ENCODE measurements around the gene CRIM1.

CRIM1 gene

DNA sequence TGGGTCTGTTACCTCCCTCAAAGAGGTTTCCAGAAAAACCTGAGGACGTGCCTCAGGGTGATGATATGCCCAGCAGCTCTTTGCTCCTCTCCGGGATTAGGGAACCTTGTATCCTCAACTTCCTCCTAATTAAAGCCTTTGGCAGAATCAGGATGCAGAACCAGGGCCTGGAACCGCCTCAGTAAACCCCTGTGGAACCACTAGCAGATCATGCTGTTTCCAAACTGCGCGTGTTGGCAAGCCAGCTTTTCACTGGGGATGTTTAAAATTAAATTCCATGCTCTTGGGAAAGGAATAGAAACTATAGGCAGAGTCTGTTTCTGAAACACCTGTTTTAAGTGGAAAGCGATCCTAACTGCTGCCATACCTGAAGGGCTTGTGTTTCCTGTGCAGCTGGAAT lies 26.4 kb downstream of the CRIM1 start:
- TF ChIP-seq, protein P1, sequence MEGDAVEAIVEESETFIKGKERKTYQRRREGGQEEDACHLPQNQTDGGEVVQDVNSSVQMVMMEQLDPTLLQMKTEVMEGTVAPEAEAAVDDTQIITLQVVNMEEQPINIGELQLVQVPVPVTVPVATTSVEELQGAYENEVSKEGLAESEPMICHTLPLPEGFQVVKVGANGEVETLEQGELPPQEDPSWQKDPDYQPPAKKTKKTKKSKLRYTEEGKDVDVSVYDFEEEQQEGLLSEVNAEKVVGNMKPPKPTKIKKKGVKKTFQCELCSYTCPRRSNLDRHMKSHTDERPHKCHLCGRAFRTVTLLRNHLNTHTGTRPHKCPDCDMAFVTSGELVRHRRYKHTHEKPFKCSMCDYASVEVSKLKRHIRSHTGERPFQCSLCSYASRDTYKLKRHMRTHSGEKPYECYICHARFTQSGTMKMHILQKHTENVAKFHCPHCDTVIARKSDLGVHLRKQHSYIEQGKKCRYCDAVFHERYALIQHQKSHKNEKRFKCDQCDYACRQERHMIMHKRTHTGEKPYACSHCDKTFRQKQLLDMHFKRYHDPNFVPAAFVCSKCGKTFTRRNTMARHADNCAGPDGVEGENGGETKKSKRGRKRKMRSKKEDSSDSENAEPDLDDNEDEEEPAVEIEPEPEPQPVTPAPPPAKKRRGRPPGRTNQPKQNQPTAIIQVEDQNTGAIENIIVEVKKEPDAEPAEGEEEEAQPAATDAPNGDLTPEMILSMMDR (IDR thresholded peaks at IDR 0.05; ENCODE audit: borderline replicate concordance, insufficient read depth, low read depth, low read length), result no peak
- no peak overlapping the region for H3K4me3 ChIP-seq (ENCODE audit: low read depth, low read length)

DNA sequence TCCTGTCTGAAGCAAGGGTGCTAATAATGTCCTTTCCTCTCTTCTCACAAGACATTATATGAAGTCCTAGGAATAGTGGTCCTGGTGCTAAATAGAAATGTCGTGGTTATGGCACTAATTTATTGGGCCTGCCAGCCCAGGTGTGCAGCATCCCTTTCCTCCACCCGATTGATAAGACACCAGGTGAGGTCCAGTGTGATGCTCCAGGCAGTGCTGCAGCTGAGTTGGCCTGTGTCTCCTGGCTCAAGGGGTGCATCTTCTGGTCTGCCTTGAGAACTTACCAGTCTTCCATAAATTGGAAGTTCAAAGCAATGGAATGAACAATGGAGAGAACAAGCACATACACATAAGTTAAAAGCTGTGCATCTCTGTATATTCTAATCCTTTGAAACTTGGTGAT lies 26.9 kb downstream of the CRIM1 start:
- TF ChIP-seq, protein P1 (IDR thresholded peaks at IDR 0.05; ENCODE audit: borderline replicate concordance, insufficient read depth, low read depth, low read length), result no peak
- no peak overlapping the region for H3K4me3 ChIP-seq (ENCODE audit: low read depth, low read length)

DNA sequence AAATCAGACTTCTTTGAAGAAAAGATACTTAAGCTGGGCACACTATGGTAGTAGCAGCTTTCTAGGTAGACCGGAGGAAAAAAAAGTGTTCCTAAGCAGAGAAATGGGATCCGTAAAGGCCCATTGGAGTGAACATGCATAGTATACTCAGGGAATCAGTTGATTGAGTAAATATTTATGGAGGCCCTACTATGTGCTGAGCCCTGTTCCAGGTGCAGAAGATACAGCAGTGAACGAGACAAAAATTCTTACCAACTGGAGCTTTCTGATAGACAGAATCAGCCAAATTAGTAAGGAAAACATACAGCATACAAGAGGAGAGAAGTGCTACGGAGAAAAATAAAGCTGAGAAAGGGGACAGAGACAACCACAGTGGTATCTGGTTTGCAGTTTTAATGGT lies 28.1 kb downstream of the CRIM1 start:
- no peak overlapping the region for H3K4me3 ChIP-seq (ENCODE audit: low read depth, low read length)
- TF ChIP-seq, protein P1 (IDR thresholded peaks at IDR 0.05; ENCODE audit: borderline replicate concordance, insufficient read depth, low read depth, low read length), result no peak

DNA sequence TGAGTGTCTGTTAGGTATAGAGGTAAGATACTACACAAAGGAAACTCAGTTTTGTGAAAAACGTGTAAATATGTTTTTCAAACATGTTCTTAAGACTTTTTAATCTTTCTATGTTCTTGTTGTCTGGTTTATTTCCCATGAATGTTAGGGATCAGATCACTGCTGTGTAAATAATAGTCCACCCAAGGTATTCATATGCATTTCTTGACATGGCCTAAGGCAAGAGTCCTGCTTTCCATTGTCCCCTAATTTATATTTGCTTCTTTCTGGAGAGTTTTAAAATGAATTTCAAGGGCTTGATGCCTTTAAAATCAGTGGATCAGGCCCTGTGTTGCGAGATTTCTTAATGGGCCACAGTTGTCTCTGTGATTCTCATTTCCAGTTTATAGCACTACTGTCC lies 28.9 kb downstream of the CRIM1 start:
- H3K4me3 ChIP-seq (ENCODE audit: low read depth, low read length), result no peak overlapping the region
- TF ChIP-seq, protein P1 (IDR thresholded peaks at IDR 0.05; ENCODE audit: borderline replicate concordance, insufficient read depth, low read depth, low read length), result no peak

DNA sequence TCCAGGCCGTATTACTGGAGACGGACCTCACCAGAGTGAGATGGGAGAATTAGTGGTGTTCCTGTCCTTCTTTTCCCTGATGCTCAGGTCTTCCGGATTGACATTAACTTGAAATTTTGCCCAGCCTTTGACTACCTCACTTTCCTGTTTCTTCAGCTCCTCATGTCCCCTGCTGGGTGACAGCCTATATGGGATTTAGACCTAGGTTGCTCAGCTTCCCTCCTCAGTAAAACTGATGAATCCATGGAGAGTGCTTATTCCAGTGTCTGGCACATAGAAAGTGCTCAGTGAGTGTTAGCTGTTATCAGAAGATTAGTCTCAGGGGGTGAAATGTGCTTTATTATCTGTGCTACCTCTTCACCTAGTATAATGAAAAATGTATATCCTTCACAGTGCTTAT lies 30.0 kb downstream of the CRIM1 start:
- no peak overlapping the region for H3K4me3 ChIP-seq (ENCODE audit: low read depth, low read length)
- TF ChIP-seq, protein P1 (IDR thresholded peaks at IDR 0.05; ENCODE audit: borderline replicate concordance, insufficient read depth, low read depth, low read length), result no peak

DNA sequence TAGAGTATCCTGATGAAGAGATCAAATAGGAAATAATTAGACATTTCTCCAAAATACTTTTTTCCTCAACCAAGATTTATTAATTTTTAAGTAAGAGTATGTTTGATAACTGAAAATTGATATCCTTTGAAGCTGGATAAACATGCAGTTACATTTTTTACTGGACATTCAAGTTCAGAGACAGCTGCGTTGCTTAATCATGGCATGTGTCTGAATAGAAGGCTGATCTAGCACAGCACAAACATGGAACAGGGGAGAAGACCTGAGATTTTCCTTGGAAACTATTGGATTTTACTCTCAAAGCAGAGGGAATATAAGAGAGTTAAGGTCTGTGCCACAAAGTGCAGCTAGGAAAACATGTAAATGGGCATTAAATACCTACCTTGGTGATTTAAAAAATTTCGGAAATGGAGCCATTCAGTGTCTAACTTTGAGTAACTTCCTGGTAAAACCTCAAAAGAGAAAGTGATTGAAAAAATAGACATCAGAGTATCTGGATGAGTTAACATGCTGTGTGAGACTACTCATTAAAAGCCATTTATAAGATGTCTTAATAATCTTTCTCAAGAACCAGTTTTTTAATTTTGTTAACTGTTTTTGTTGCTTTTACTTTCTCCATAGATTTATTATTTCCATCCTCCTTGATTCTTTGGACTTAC lies 31.8 kb downstream of the CRIM1 start:
- H3K4me3 ChIP-seq (ENCODE audit: low read depth, low read length), result no peak overlapping the region
- TF ChIP-seq, protein P1 (IDR thresholded peaks at IDR 0.05; ENCODE audit: borderline replicate concordance, insufficient read depth, low read depth, low read length), result no peak

DNA sequence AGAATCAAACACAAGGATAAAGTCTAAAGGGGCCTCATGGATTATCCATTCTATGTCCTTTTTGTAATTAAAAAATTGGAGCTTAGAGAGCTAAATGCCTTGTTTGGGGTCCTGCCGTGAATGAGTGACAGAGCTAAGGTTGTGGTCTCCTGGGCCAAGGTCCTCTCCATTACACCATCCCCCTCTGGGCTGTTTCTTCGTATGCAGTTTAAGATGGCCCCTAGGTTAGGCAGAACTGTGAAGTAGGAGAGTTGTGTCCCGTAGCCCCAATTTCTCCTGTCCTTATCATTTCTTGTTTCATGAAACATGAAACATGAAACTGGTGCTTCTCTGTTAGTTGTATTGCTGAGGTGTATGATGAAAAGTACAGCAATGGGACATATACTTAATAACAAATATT lies 32.9 kb downstream of the CRIM1 start:
- TF ChIP-seq, protein P1 (IDR thresholded peaks at IDR 0.05; ENCODE audit: borderline replicate concordance, insufficient read depth, low read depth, low read length), result no peak

More for the DNA sequence above, 32.9 kb downstream of the CRIM1 start:
- no peak overlapping the region for H3K4me3 ChIP-seq (ENCODE audit: low read depth, low read length)

Measured in GM12875 (cell line).